Measurements from ENCODE around the gene PFKL. TPM values are rescaled to one million over a fixed set of nuclear protein-coding genes. Genes with fewer than 3 reads are reported as not detected.

PFKL gene
- 316 and 398 TPM in 2 replicates for total RNA-seq

GRCh38 chr21:44299458-44300261 lies at the start of gene PFKL:
Gene PFKL (plus strand): TSS chr21:44300053. CDS start chr21:44300106, 53 bp downstream.
- peak; percentile 49 for DNase-seq

- peak; percentile 64 for DNase-seq
These were observed 45.8 kb upstream of the PFKL start for GRCh38 chr21:44253832-44254710.

GRCh38 chr21:44255511-44255981 lies 44.3 kb upstream of the PFKL start:
- DNase-seq: no peak

GRCh38 chr21:44258056-44258725 lies 41.7 kb upstream of the PFKL start:
- DNase-seq: no peak

GRCh38 chr21:44259082-44259705 lies 40.7 kb upstream of the PFKL start:
- no peak for DNase-seq

GRCh38 chr21:44260066-44260465 lies 39.8 kb upstream of the PFKL start:
- DNase-seq: no peak

GRCh38 chr21:44260791-44261631 lies 38.8 kb upstream of the PFKL start:
- no peak for DNase-seq

- DNase-seq: no peak
These were observed 38.1 kb upstream of the PFKL start, which contains the start of gene DNMT3L for GRCh38 chr21:44261675-44262295. Gene DNMT3L (minus strand): TSS chr21:44261897. CDS start chr21:44261259, 638 bp downstream.

- no peak for DNase-seq
These were observed 37.4 kb upstream of the PFKL start for GRCh38 chr21:44262338-44263056.

- DNase-seq: no peak
These were observed 36.6 kb upstream of the PFKL start for GRCh38 chr21:44263221-44263760.

GRCh38 chr21:44263768-44264167 lies 36.1 kb upstream of the PFKL start:
- no peak for DNase-seq

- DNase-seq: no peak
These were observed 34.1 kb upstream of the PFKL start for GRCh38 chr21:44265734-44266270.

- DNase-seq: no peak
These were observed 32.2 kb upstream of the PFKL start for GRCh38 chr21:44267655-44268142.

GRCh38 chr21:44269090-44269489 lies 30.8 kb upstream of the PFKL start:
- no peak for DNase-seq

GRCh38 chr21:44271558-44272283 lies 28.1 kb upstream of the PFKL start:
- no peak for DNase-seq

- no peak for DNase-seq
These were observed 27.5 kb upstream of the PFKL start for GRCh38 chr21:44272284-44272858.

- DNase-seq: no peak
These were observed 26.8 kb upstream of the PFKL start for GRCh38 chr21:44273046-44273445.

GRCh38 chr21:44275041-44275440 lies 24.8 kb upstream of the PFKL start:
- DNase-seq: no peak
